Trophoblast cell (in vitro differentiated cells and primary cell): ENCODE data around the gene RPGRIP1.

Source experiments
- DNase-seq, 2 donors: peaks; one replicate each; pipeline ENCODE4 v3.0.0-alpha.2; 2016
- H2AFZ ChIP-seq: 2 replicates; pipeline ENCODE4 v1.6.1; 2013; ENCODE audit warnings: low read length, moderate library complexity, mild to moderate bottlenecking; ENCODE audit not compliant: insufficient read depth, poor library complexity
- H2AK5ac ChIP-seq: 2 replicates; pipeline ENCODE4 v1.6.1; 2013; ENCODE audit warnings: mild to moderate bottlenecking, low read length
- H2BK120ac ChIP-seq: 2 replicates; pipeline ENCODE4 v1.6.1; 2013; ENCODE audit warnings: low read length, mild to moderate bottlenecking, moderate library complexity; ENCODE audit not compliant: insufficient read depth, poor library complexity
- H2BK12ac ChIP-seq: 2 replicates; pipeline ENCODE4 v1.6.1; 2013; ENCODE audit warnings: mild to moderate bottlenecking, low read length, moderate library complexity
- H2BK5ac ChIP-seq: 2 replicates; pipeline ENCODE4 v1.6.1; 2013; ENCODE audit warnings: low read length, low read depth, moderate library complexity, mild to moderate bottlenecking; ENCODE audit not compliant: poor library complexity
- H3K14ac ChIP-seq: 2 replicates; pipeline ENCODE4 v1.6.1; 2013; ENCODE audit warnings: mild to moderate bottlenecking, low read length
- H3K18ac ChIP-seq: 2 replicates; pipeline ENCODE4 v1.6.1; 2013; ENCODE audit warnings: mild to moderate bottlenecking, low read length
- H3K23ac ChIP-seq: 2 replicates; pipeline ENCODE4 v1.6.1; 2013; ENCODE audit warnings: low read length
- H3K27ac ChIP-seq: 2 replicates; pipeline ENCODE4 v1.5.1; 2013; ENCODE audit warnings: low read depth, mild to moderate bottlenecking, inconsistent platforms, low read length, moderate library complexity
- H3K27me3 ChIP-seq: 2 replicates; pipeline ENCODE4 v1.6.1; 2013; ENCODE audit warnings: inconsistent platforms, mild to moderate bottlenecking, low read length, moderate library complexity; ENCODE audit not compliant: insufficient read depth
- H3K36me3 ChIP-seq, 2 experiments: 1 replicate in 1 of 2; 2 replicates in 1 of 2; pipeline ENCODE4 v1.6.1; 2013; ENCODE audit warnings: low read length in 2 of 2, mild to moderate bottlenecking in 2 of 2, moderate library complexity in 1 of 2; ENCODE audit not compliant: insufficient read depth in 2 of 2, control insufficient read depth in 1 of 2
- H3K4ac ChIP-seq: 2 replicates; pipeline ENCODE4 v1.6.1; 2013; ENCODE audit warnings: low read depth, mild to moderate bottlenecking, low read length, moderate library complexity
- H3K4me1 ChIP-seq, 2 experiments: 1 replicate in 1 of 2; 2 replicates in 1 of 2; pipeline ENCODE4 v1.6.1; 2013; ENCODE audit warnings: low read length in 2 of 2, mild to moderate bottlenecking in 2 of 2, moderate library complexity in 1 of 2; ENCODE audit not compliant: insufficient read depth in 2 of 2, control insufficient read depth in 1 of 2
- H3K4me2 ChIP-seq: 2 replicates; pipeline ENCODE4 v1.6.1; 2013; ENCODE audit warnings: inconsistent platforms, mild to moderate bottlenecking, low read length, moderate library complexity
- H3K4me3 ChIP-seq: 2 replicates; pipeline ENCODE4 v1.5.1; 2013; ENCODE audit warnings: mild to moderate bottlenecking, low read depth, low read length, inconsistent platforms
- H3K79me1 ChIP-seq: one replicate; pipeline ENCODE4 v1.6.1; 2013; ENCODE audit warnings: low read length
- H3K79me2 ChIP-seq: 2 replicates; pipeline ENCODE4 v1.6.1; 2013; ENCODE audit warnings: low read length, mild to moderate bottlenecking; ENCODE audit not compliant: control insufficient read depth, insufficient read depth, poor library complexity
- H3K9ac ChIP-seq: 2 replicates; pipeline ENCODE4 v1.6.1; 2013; ENCODE audit warnings: mild to moderate bottlenecking, low read length
- H3K9me3 ChIP-seq: 2 replicates; pipeline ENCODE4 v1.6.1; 2013; ENCODE audit warnings: low read depth, mild to moderate bottlenecking, control low read depth, inconsistent platforms, low read length; ENCODE audit not compliant: insufficient read depth
- H4K12ac ChIP-seq: 2 replicates; pipeline ENCODE4 v1.6.1; 2013; ENCODE audit warnings: low read depth, mild to moderate bottlenecking, low read length, moderate library complexity
- H4K8ac ChIP-seq: 2 replicates; pipeline ENCODE4 v1.6.1; 2013; ENCODE audit warnings: low read depth, mild to moderate bottlenecking, low read length, moderate library complexity
- H4K91ac ChIP-seq: one replicate; pipeline ENCODE4 v1.6.1; 2013; ENCODE audit warnings: low read depth, mild to moderate bottlenecking, low read length, moderate library complexity
- WGBS: extraction: QIAGEN DNeasy Blood & Tissue Kit; methylation state at CpG from one replicate; pipeline ENCODE4 v1.1.7; 2013; ENCODE audit warnings: missing lambda C conversion rate; ENCODE audit not compliant: insufficient read length, insufficient coverage; ENCODE audit errors: extremely low coverage; 5-methylcytosine and 5-hydroxymethylcytosine counted together

Gene RPGRIP1

DNA sequence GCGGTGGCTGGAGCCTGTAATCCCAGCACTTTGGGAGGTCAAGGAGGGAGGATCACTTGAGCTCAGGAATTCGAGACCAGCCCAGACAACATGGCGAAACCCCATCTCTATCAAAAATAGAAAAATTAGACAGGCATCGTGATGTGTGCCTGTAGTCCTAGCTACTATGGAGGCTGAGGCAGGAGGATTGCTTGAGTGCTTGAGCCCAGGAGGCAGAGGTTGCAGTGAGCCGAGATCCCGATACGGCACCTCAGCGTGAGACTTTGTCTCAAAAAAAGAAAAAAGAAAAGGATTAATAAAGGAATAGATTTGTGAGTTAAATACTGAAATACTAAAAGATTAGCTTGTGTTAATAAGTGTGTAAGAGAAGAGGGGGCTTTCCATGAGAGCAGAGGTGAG is 29.4 kb downstream of the RPGRIP1 start:
- peak in 1 of 2 donors; percentile 35 for DNase-seq
- Histone ChIP-seq H4K12ac (peak overlapping the region; percentile 83), H4K8ac (peak overlapping the region; percentile 96), H3K9ac (no peak overlapping the region), H3K27me3 (no peaks in the 10 kb centered on the region), H2AK5ac (peak overlapping the region; percentile 4), H3K18ac (peak overlapping the region; percentile 35), H2BK5ac (peak overlapping the region; percentile 9), H3K36me3 (no peaks in the 10 kb centered on the region), H2BK120ac (peak overlapping the region; percentile 7), H3K4me3 (no peak overlapping the region), H4K91ac (peak overlapping the region; percentile 81), H2BK12ac (peak overlapping the region; percentile 66), H3K27ac (peak overlapping the region; percentile 33), H3K4ac (peak overlapping the region; percentile 80), H3K79me1 (peaks cover 5% of the 10 kb centered on the region), H3K4me1 (peaks cover 2 to 4% of the 10 kb centered on the region in 2 experiments), H2AFZ (peak overlapping the region; percentile 88), H3K9me3 (no peaks in the 10 kb centered on the region), H3K14ac (peak overlapping the region; percentile 87), H3K23ac (no peak overlapping the region), H3K4me2 (peak overlapping the region; percentile 50), H3K79me2 (peaks cover 1% of the 10 kb centered on the region)
- no CpG with 5 or more reads among the region's 8 CpGs for WGBS

DNA sequence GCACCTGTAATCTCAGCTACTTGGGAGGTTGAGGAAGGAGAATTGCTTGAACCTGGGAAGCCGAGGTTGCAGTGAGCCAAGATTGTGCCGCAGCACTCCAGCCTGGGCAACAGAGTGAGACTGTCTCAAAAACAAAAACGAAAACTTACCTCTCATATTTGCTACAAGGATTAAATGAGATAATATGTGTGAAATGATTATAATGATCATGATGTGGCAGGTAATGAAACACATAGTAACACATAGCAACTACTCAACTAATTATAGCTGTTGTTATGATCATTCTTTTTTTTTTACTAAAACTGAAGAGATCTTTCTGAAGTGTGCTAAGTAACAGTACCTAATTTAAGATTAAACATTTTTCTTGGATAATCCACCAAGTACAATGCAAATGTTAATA is 30.1 kb downstream of the RPGRIP1 start:
- H3K27ac ChIP-seq: no peak overlapping the region
- no peak overlapping the region for H3K4me2 ChIP-seq
- no peak overlapping the region for H3K23ac ChIP-seq
- DNase-seq: no peak
- WGBS: no CpG with 5 or more reads among the region's 3 CpGs
- no peaks in the 10 kb centered on the region for H3K27me3 ChIP-seq
- no peak overlapping the region for H2BK12ac ChIP-seq
- H3K18ac ChIP-seq: no peak overlapping the region
- peaks cover 1% of the 10 kb centered on the region for H3K79me2 ChIP-seq
- H3K79me1 ChIP-seq: peaks cover 5% of the 10 kb centered on the region
- H4K91ac ChIP-seq: no peak overlapping the region
- no peak overlapping the region for H2AFZ ChIP-seq
- H3K36me3 ChIP-seq: no peaks in the 10 kb centered on the region
- no peak overlapping the region for H3K4me3 ChIP-seq
- peaks cover 2 to 4% of the 10 kb centered on the region in 2 experiments for H3K4me1 ChIP-seq
- H4K8ac ChIP-seq: no peak overlapping the region
- H3K9ac ChIP-seq: no peak overlapping the region
- H3K9me3 ChIP-seq: no peaks in the 10 kb centered on the region
- no peak overlapping the region for H4K12ac ChIP-seq
- H2AK5ac ChIP-seq: no peak overlapping the region
- no peak overlapping the region for H2BK5ac ChIP-seq
- H3K4ac ChIP-seq: no peak overlapping the region
- no peak overlapping the region for H3K14ac ChIP-seq
- no peak overlapping the region for H2BK120ac ChIP-seq

DNA sequence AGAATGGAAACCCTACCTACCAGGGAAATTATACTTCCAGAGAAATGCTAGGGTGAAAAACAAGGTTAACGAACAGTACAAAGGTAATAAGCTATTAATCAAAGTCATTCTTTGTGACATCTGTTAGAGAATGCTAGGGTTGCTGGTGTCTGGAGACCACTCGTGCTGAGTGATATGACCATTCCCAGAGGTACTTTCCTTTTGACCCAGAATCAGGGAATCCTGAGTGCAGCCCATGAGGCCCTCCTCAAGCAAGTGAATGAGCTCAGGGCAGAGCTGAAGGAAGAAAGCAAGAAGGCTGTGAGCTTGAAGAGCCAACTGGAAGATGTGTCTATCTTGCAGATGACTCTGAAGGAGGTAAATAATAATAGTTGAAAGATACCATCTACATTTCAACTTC is 31.7 kb downstream of the RPGRIP1 start:
- WGBS: no CpG with 5 or more reads among the region's 2 CpGs
- H4K91ac ChIP-seq: no peak overlapping the region

DNA sequence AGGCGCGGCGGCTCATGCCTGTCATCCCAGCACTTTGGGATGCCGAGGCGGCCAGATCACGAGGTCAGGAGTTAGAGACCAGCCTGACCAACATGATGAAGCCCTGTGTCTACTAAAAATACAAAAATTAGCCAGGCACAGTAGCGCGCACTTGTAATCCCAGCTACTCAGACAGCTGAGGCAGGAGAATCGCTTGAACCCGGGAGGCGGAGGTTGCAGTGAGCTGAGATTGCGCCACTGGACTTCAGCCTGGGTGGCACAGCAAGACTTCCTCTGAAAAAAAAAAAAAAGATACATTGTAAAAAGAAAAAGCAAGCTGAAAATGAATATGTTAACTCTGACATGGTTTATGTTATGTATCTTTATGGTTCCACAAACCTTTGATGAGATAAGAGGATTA is 33.6 kb downstream of the RPGRIP1 start:
- H3K4me1 ChIP-seq: peaks cover 2 to 4% of the 10 kb centered on the region in 2 experiments
- H4K12ac ChIP-seq: no peak overlapping the region
- H2BK12ac ChIP-seq: no peak overlapping the region
- no peak overlapping the region for H4K91ac ChIP-seq
- H3K4ac ChIP-seq: no peak overlapping the region
- H3K23ac ChIP-seq: no peak overlapping the region
- peaks cover 1% of the 10 kb centered on the region for H3K79me2 ChIP-seq
- no peak overlapping the region for H4K8ac ChIP-seq
- no peak overlapping the region for H3K9ac ChIP-seq
- no peak overlapping the region for H2AK5ac ChIP-seq
- H3K14ac ChIP-seq: no peak overlapping the region
- H2AFZ ChIP-seq: no peak overlapping the region
- no peaks in the 10 kb centered on the region for H3K9me3 ChIP-seq
- H3K18ac ChIP-seq: no peak overlapping the region
- no peak for DNase-seq
- peaks cover 5% of the 10 kb centered on the region for H3K79me1 ChIP-seq
- no peak overlapping the region for H2BK5ac ChIP-seq
- no peak overlapping the region for H3K27ac ChIP-seq
- no peaks in the 10 kb centered on the region for H3K27me3 ChIP-seq
- no peak overlapping the region for H3K4me3 ChIP-seq
- no peak overlapping the region for H2BK120ac ChIP-seq
- WGBS: no CpG with 5 or more reads among the region's 12 CpGs
- H3K36me3 ChIP-seq: no peaks in the 10 kb centered on the region
- no peak overlapping the region for H3K4me2 ChIP-seq

More for the DNA sequence above, 31.7 kb downstream of the RPGRIP1 start:
- Histone ChIP-seq H3K4me2 (no peak overlapping the region), H3K4ac (no peak overlapping the region), H2AK5ac (no peak overlapping the region), H2BK12ac (no peak overlapping the region), H4K12ac (no peak overlapping the region), H3K9me3 (no peaks in the 10 kb centered on the region), H3K36me3 (no peaks in the 10 kb centered on the region), H3K9ac (no peak overlapping the region), H3K4me1 (peaks cover 2 to 4% of the 10 kb centered on the region in 2 experiments), H2BK120ac (no peak overlapping the region), H2AFZ (no peak overlapping the region), H3K14ac (no peak overlapping the region), H3K79me1 (peaks cover 5% of the 10 kb centered on the region), H3K4me3 (no peak overlapping the region), H3K27ac (no peak overlapping the region), H4K8ac (no peak overlapping the region), H3K27me3 (no peaks in the 10 kb centered on the region), H3K18ac (no peak overlapping the region), H2BK5ac (no peak overlapping the region), H3K23ac (peak overlapping the region; percentile 13), H3K79me2 (peaks cover 1% of the 10 kb centered on the region)
- DNase-seq: no peak
